GM10248 (cell line): ENCODE results near the gene CAMTA1.
"Not testable (repeated sequence)": the region's sequence is repeated elsewhere in the genome, so short reads cannot be mapped to it uniquely, and the experiment has no call there.

Source experiments
- CTCF ChIA-PET: fragments of 300-600 bp; sonication (Branson Sonifier 250); formaldehyde crosslinking; extraction: SDS; loops from one replicate; lab custom pipeline; 2021; ENCODE audit warnings: antibody characterized with exemption; lab: Yijun Ruan, JAX
- POLR2A ChIA-PET: fragments of 350-650 bp; sonication (Branson Sonifier 250); formaldehyde crosslinking; extraction: SDS; loops from one replicate; lab custom pipeline; 2020; ENCODE audit warnings: antibody characterized with exemption; lab: Yijun Ruan, JAX
- DNase-seq: peaks from one replicate; pipeline ENCODE4 v3.0.0; 2012; ENCODE audit errors: extremely low spot score
- TF ChIP-seq, protein P1 (sequence below): IDR thresholded peaks from 2 replicates; pipeline ENCODE4 v1.5.1; 2012; ENCODE audit warnings: mild to moderate bottlenecking, low read depth; ENCODE audit errors: extremely low read depth, missing control alignments, control extremely low read depth

The CAMTA1 gene

DNA sequence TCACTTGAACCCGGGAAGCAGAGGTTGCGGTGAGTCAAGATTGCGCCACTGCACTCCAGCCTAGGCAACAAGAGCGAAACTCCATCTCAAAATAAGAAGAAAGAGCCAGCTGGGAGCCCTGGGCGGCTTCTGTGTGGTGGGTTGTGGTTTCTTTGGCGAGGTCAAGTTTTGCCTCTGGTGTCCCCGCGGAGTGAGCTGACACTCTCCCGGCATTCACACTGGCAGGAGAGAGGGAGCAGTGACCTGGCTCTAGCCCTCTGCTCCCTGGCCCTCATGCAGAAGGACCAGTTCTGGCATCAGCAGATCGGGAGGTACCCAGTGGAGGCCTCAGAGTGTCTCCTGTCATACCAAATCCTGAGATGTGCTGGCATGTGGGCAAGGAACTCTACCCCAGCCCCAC, 904.8 kb downstream of the CAMTA1 start:
- no peak for DNase-seq
- TF ChIP-seq, protein P1, sequence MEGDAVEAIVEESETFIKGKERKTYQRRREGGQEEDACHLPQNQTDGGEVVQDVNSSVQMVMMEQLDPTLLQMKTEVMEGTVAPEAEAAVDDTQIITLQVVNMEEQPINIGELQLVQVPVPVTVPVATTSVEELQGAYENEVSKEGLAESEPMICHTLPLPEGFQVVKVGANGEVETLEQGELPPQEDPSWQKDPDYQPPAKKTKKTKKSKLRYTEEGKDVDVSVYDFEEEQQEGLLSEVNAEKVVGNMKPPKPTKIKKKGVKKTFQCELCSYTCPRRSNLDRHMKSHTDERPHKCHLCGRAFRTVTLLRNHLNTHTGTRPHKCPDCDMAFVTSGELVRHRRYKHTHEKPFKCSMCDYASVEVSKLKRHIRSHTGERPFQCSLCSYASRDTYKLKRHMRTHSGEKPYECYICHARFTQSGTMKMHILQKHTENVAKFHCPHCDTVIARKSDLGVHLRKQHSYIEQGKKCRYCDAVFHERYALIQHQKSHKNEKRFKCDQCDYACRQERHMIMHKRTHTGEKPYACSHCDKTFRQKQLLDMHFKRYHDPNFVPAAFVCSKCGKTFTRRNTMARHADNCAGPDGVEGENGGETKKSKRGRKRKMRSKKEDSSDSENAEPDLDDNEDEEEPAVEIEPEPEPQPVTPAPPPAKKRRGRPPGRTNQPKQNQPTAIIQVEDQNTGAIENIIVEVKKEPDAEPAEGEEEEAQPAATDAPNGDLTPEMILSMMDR: no peak
- POLR2A ChIA-PET: no interaction called here
- CTCF ChIA-PET: interaction anchor here (1.1 to 2.1 kb wide), 3 partner anchors 8 to 63 kb away, joined by 3 to 7 read pairs (median 4); no protein-coding TSS in a partner anchor

- no peak for DNase-seq
- ChIA-PET CTCF (interaction anchor here (1.3 to 2.1 kb wide), 2 partner anchors 9 to 62 kb away, joined by 3 to 7 read pairs; no protein-coding TSS in a partner anchor), POLR2A (no interaction called here)
- TF ChIP-seq, protein P1: no peak
Observed at GRCh38 chr1:7690496-7691182, 905.4 kb downstream of the CAMTA1 start.

- TF ChIP-seq, protein P1: no peak
- CTCF ChIA-PET: interaction anchor here (1.3 kb wide), 1 partner anchor 10 kb away, joined by 3 read pairs; no protein-coding TSS in a partner anchor
Observed at GRCh38 chr1:7691576-7691975, 906.3 kb downstream of the CAMTA1 start.

GRCh38 chr1:7692005-7692404, 906.8 kb downstream of the CAMTA1 start:
- TF ChIP-seq, protein P1: no peak
- no peak for DNase-seq
- ChIA-PET POLR2A (no interaction called here), CTCF (no interaction called here)

More at GRCh38 chr1:7691576-7691975, 906.3 kb downstream of the CAMTA1 start:
- no peak for DNase-seq
- POLR2A ChIA-PET: no interaction called here

DNA sequence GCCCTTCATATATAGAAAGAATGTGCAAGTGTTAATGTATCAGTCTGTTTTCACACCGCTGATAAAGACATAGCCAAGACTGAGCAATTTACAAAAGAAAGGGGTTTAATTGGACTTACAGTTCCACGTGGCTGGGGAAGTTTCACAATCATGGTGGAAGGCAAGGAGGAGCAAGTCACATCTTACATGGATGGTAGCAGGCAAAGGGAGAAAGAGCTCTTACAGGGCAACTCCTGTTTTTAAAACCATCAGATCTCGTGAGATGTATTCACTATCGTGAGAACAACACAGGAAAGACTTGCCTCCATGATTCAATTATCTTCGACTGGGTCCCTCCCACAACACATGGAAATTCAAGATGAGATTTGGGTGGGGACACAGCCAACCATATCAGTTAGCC, 907.8 kb downstream of the CAMTA1 start:
- DNase-seq, POLR2A ChIA-PET: not testable (repeated sequence)
- CTCF ChIA-PET: interaction anchor here (1.1 kb wide), 1 partner anchor 12 kb away, joined by 3 read pairs; no protein-coding TSS in a partner anchor

DNA sequence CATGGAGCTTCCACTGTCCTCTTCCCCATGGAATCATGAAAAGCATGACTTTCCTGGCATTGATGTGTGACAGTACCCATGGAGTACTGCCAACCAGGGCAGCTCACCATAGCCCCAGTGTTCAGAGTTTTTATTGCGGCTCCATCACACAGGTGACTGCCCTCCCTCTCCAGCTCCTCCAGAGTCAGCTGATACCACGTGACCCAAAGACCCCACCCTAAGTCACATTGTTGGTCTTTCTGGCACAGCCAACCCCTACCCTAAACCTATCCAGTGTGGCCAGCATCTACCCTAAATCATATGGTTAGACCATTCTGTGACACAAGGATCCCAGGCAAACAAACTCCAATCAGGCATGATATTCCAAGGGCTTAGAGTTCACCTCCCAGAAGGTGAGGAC, 908.4 kb downstream of the CAMTA1 start:
- DNase-seq: no peak
- CTCF ChIA-PET: interaction anchor here (1.1 to 1.7 kb wide), 2 partner anchors 10 to 13 kb away, joined by 3 to 4 read pairs; no protein-coding TSS in a partner anchor
- POLR2A ChIA-PET: no interaction called here
- TF ChIP-seq, protein P1: no peak

GRCh38 chr1:7694600-7695496, 909.6 kb downstream of the CAMTA1 start:
- no peak for DNase-seq
- TF ChIP-seq, protein P1: no peak
- POLR2A ChIA-PET: no interaction called here
- CTCF ChIA-PET: interaction anchor here (1.7 kb wide), 1 partner anchor 11 kb away, joined by 4 read pairs; no protein-coding TSS in a partner anchor
